Gastroesophageal sphincter (tissue), 4 donors: ENCODE data around the gene CDH15. TPM values are rescaled to one million over a fixed set of nuclear protein-coding genes. Genes with fewer than 3 reads are reported as not detected.

Experiments used
- ATAC-seq: fragments of 150-250 bp; one replicate; pipeline ENCODE4 v1.9.1; 2016; ENCODE audit warnings: mild to moderate bottlenecking, moderate library complexity
- H3K27ac ChIP-seq, 4 donors: fragments of 200-600 bp; sonication (generic) in 3 of 4; 1 replicate in 3 of 4; 2 replicates in 1 of 4; pipeline ENCODE4 v1.5.1; 2016 to 2019
- H3K27me3 ChIP-seq: fragments of 200-600 bp; sonication (generic); one replicate; pipeline ENCODE4 v1.5.1; 2019
- H3K36me3 ChIP-seq, 2 donors: fragments of 200-600 bp; sonication (generic); one replicate each; pipeline ENCODE4 v1.5.1; 2019; ENCODE audit warnings: control low read depth in 1 of 2
- H3K4me1 ChIP-seq, 3 donors: fragments of 200-600 bp; sonication (generic); 1 replicate in 2 of 3; 2 replicates in 1 of 3; pipeline ENCODE4 v1.5.1; 2016 to 2019; ENCODE audit warnings: control low read depth in 2 of 3
- H3K4me3 ChIP-seq, 2 donors: fragments of 200-600 bp; sonication (generic); one replicate each; pipeline ENCODE4 v1.5.1; 2019; ENCODE audit warnings: mild to moderate bottlenecking in 1 of 2, moderate library complexity in 1 of 2
- H3K9me3 ChIP-seq, 3 donors: fragments of 200-600 bp; sonication (generic); one replicate each; pipeline ENCODE4 v1.5.1; 2017 to 2019; ENCODE audit warnings: control low read depth in 2 of 3
- CTCF ChIP-seq, 4 experiments: fragments of 200-600 bp in 2 of 4; fragments of 450-650 bp in 2 of 4; sonication (generic) in 1 of 4; IDR thresholded peaks; one replicate each; pipeline ENCODE4 v1.5.1; 2017 to 2019; ENCODE audit warnings: antibody characterized with exemption in 4 of 4, mild to moderate bottlenecking in 2 of 4, moderate library complexity in 2 of 4
- EP300 ChIP-seq: sonication (generic); formaldehyde crosslinking; IDR thresholded peaks from one replicate; pipeline ENCODE4 v1.6.1; 2017; ENCODE audit warnings: antibody characterized with exemption, mild to moderate bottlenecking
- POLR2A ChIP-seq, 2 donors: fragments of 450-650 bp; IDR thresholded peaks; one replicate each; pipeline ENCODE4 v1.6.1; 2017; ENCODE audit warnings: antibody characterized with exemption in 2 of 2, mild to moderate bottlenecking in 2 of 2, moderate library complexity in 1 of 2
- POLR2AphosphoS5 ChIP-seq: sonication (generic); formaldehyde crosslinking; IDR thresholded peaks from one replicate; pipeline ENCODE4 v1.6.1; 2017; ENCODE audit warnings: antibody characterized with exemption
- WGBS, 2 donors: methylation state at CpG; one replicate each; pipeline ENCODE4 v1.1.5; 2018; ENCODE audit warnings: low coverage in 1 of 2; 5-methylcytosine and 5-hydroxymethylcytosine counted together
- total RNA-seq, 4 donors: library from RNA; depleted of rRNA; stranded (reverse); fragments of >200 nt; gene quantifications; one replicate each; pipeline ENCODE4 v1.1.0, GENCODE V29; 2016

The CDH15 gene
- total RNA-seq, 4 donors from 2014 or later: 0.15 to 1.1 (median 0.27) TPM; not detected in 1

DNA sequence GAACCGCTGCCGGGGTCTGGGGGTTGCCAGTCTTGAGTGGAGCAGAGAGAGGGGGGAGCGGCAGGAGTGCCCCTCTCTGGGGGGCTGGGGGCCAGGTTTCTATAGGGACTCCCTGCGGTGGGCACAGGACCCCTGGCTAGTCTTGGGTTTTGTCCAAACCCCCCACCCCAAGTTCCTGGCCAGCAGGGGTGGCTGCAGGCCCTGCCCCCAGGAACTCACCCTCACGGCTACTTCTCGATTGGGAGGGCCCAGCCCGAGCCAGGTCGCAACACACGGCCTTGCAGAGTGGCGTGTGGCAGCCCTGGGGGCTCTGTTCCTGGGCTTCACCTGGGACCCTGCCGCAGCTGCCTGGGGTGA, 601 bp downstream of the CDH15 start:
- Histone ChIP-seq H3K9me3 (no peaks in the 10 kb centered on the region), H3K27me3 (peaks cover 90% of the 10 kb centered on the region), H3K4me1 (peaks cover 0 to 31% (median 20%) of the 10 kb centered on the region in 3 donors), H3K27ac (no peak overlapping the region), H3K4me3 (no peak overlapping the region), H3K36me3 (no peaks in the 10 kb centered on the region)
- TF ChIP-seq POLR2A (IDR thresholded peaks at IDR 0.05) (no peak), POLR2AphosphoS5 (no peak), EP300 (no peak), CTCF (IDR thresholded peaks at IDR 0.05) (no peak)
- no CpG with 5 or more reads among the region's 11 CpGs for WGBS, 2 donors
- ATAC-seq: no peak

- Histone ChIP-seq H3K36me3 (no peaks in the 10 kb centered on the region), H3K4me1 (peaks cover 0 to 26% (median 15%) of the 10 kb centered on the region in 3 donors), H3K9me3 (no peaks in the 10 kb centered on the region), H3K27me3 (peaks cover 90% of the 10 kb centered on the region), H3K27ac (no peak overlapping the region), H3K4me3 (no peak overlapping the region)
- no peak for ATAC-seq
- no peak for TF ChIP-seq POLR2A (IDR thresholded peaks at IDR 0.05)
- TF ChIP-seq EP300: no peak
- TF ChIP-seq CTCF (IDR thresholded peaks at IDR 0.05): no peak
- no peak for TF ChIP-seq POLR2AphosphoS5
- WGBS, 2 donors: 53% methylated on average over 2 of the region's 13 CpGs; no CpG with 5 or more reads in 1 of the 2 donors
Observed at GRCh38 chr16:89172528-89173173, 1.1 kb downstream of the CDH15 start.

DNA sequence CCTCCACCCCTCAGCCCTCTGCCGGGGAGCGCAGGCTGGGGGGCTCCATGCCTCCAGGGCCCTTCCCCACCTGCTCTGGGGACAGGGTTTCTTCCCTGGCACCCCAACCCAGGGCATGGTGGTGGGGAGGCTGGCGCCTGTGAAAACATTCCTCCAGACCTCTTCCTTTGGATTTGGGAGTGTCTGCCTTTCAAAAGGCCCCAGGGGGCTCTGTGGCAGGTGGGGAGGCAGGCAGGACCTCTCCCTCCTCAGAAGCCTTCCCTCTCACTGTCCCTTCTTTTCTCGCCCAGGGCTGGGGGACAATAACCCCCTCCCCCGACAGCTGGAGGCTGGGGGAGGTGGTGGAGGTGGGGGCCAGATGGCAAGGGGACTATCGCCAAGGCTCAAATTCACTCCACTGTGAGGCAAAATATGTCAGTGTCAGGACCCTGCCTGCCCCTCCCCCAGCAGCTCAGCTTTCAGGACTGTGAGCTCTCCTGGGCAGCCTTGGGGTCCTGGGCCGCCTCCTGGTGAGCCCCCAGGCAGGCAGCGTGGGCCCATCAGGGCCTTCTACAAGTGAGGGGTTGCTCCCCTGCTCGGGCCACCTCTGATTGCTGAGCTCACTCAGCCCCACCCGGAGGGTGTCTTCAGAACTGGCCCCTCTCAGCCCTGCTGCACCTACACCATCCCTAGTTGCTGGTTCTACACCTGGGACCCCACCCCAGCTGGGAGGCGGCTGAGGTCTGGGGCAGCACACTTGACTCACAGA, 1.8 kb downstream of the CDH15 start:
- Histone ChIP-seq H3K27ac (no peak overlapping the region), H3K36me3 (no peaks in the 10 kb centered on the region), H3K4me1 (peaks cover 0 to 25% (median 15%) of the 10 kb centered on the region in 3 donors), H3K27me3 (peaks cover 90% of the 10 kb centered on the region), H3K4me3 (no peak overlapping the region), H3K9me3 (no peaks in the 10 kb centered on the region)
- TF ChIP-seq POLR2AphosphoS5: no peak
- WGBS, 2 donors: 57% methylated on average over 3 of the region's 11 CpGs; no CpG with 5 or more reads in 1 of the 2 donors
- ATAC-seq: no peak

GRCh38 chr16:89174055-89174827, 2.7 kb downstream of the CDH15 start:
- H3K9me3 ChIP-seq: no peaks in the 10 kb centered on the region
- H3K4me3 ChIP-seq: no peak overlapping the region
- WGBS, 2 donors: 84% methylated on average over 2 of the region's 23 CpGs; no CpG with 5 or more reads in 1 of the 2 donors
- peaks cover 0 to 25% (median 15%) of the 10 kb centered on the region in 3 donors for H3K4me1 ChIP-seq
- ATAC-seq: no peak
- TF ChIP-seq POLR2AphosphoS5: no peak
- no peak for TF ChIP-seq CTCF (IDR thresholded peaks at IDR 0.05)
- TF ChIP-seq POLR2A (IDR thresholded peaks at IDR 0.05): no peak
- no peak overlapping the region for H3K27ac ChIP-seq
- peaks cover 90% of the 10 kb centered on the region for H3K27me3 ChIP-seq
- H3K36me3 ChIP-seq: no peaks in the 10 kb centered on the region

DNA sequence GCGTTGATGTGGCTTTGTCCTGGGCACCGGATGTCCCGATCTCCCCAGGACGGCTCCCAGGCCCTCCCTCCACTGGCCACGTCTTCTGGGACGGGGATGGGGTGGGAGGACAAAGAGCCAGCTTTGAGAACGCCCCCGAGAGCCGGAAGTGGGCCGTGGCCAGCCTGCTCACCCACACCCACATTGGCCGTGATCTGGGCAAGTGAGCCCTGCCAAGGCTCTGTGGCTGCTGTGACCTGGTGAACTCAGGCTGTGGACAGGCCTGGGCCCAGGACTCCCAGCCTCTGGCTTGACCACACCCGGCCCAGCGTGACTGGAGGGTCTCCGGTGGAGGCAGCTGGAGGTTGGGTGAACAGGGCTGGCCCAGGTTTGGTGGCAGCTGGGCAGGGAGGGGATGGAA, 3.3 kb downstream of the CDH15 start:
- Histone ChIP-seq H3K36me3 (no peaks in the 10 kb centered on the region), H3K9me3 (no peaks in the 10 kb centered on the region), H3K4me1 (peaks cover 0 to 23% (median 15%) of the 10 kb centered on the region in 3 donors), H3K4me3 (no peak overlapping the region), H3K27ac (no peak overlapping the region), H3K27me3 (peaks cover 90% of the 10 kb centered on the region)
- WGBS, 2 donors: 100% methylated on average over 1 of the region's 14 CpGs; no CpG with 5 or more reads in 1 of the 2 donors
- no peak for ATAC-seq
- TF ChIP-seq POLR2AphosphoS5 (no peak), POLR2A (IDR thresholded peaks at IDR 0.05) (no peak), EP300 (no peak), CTCF (IDR thresholded peaks at IDR 0.05) (no peak)
